Activated T-cell treated with anti-CD3 and anti-CD28 coated beads for 24 hours (primary cell): ENCODE results near the gene WDR55.
"Not testable (repeated sequence)": the region's sequence is repeated elsewhere in the genome, so short reads cannot be mapped to it uniquely, and the experiment has no call there.

Source experiments
- DNase-seq: peaks from one replicate; pipeline ENCODE4 v3.0.0-alpha.2; 2020; ENCODE audit warnings: low read depth

WDR55 gene

DNA sequence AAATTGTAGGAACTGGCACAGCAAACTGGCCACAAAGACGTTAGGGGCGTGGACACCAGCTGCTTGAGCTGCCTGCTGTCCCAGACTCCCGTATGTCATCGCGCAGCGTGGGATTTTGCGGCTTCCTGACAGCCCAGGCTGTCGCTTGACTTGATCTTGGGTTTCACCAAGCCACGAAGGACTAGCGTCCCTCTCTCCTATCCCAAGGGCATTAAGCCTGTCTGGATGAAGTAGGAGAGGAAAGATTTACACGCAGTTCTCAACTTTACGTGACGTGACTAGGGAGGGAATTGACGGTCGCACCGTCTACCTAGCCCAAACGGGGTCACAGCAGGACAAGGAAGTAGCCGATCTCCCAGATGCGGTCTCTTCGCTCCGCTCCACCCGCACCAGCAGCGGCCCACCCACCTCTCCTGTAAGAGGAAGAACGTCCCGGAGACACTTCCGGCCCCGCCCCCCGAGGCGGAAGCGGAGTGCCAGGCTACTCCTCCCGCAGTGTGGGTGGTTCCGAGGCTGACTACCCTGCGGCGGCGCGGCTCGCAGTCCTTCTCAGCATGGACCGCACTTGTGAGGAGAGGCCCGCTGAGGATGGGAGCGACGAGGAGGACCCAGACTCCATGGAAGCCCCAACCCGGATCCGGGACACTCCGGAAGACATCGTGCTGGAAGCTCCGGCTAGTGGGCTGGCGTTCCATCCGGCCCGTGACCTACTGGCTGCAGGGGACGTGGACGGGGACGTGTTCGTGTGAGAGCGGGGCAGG, at the start of gene WDR55:
Gene WDR55, plus strand, starts transcription at position 546 of the 761 bp plus-strand sequence. Its CDS starts 9 bp downstream, at position 555.
- DNase-seq, result peak; percentile 95

GRCh38 chr5:140622301-140622700, 42.4 kb upstream of the WDR55 start:
- DNase-seq, result no peak

DNA sequence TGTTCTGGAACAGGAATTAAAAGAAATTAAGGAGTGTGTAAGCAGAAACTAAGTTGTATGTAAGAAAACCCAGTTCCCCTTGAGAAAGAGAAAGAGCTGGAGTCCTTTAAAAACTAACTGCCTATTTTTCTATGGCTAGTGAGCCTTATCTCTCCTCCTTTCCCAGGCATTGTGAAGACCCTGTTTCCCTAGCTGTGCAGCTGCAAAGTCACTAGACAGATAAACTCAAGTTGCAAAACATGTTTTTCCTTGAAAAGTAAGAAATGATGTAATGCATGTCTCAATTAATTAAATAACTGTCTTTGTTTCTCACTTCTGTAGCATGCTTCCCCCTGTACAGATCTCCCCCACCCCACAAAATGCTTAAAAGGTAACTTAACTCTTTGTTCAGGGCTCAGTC, 41.6 kb upstream of the WDR55 start:
- not testable (repeated sequence) for DNase-seq

- DNase-seq, result not testable (repeated sequence)
Measured at GRCh38 chr5:140624886-140625285, 39.8 kb upstream of the WDR55 start.

DNA sequence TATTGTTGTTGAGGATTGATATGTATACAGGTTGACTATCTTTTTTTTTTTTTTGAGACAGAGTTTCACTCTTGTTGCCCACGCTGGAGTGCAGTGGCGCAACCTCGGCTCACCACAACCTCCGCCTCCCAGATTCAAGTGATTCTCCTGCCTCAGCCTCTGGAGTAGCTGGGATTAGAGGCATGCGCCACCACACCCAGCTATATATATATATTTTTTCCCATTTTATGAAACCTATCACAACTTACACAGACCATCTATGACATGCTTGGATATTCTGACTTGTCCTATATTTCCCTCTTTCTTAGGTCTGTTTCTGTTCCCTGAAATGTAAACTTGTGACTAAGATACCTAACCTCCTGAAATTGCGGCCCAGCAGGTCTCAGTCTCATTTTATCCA, 36.7 kb upstream of the WDR55 start:
- DNase-seq, result no peak

DNA sequence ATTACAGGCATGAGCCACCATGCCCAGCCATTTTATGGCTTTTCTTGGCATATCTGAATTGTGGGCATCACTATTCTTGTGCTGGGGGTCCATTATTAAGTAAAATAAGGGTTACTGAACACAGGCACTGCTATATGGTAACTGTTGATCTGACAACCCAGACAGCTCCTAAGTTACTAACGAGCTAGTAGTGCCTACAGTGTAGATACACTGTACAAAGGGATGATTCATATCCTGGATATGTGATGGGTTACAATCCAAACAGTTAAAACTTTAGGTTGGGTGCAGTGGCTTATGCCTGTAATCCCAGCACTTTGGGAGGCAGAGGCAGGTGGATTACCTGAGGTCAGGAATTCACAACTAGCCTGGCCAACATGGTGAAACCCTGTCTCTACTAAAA, 36.0 kb upstream of the WDR55 start:
- DNase-seq, result no peak

- DNase-seq, result no peak
Measured at GRCh38 chr5:140630292-140631035, 34.2 kb upstream of the WDR55 start.

- no peak for DNase-seq
Measured at GRCh38 chr5:140631036-140631417, 33.7 kb upstream of the WDR55 start.

GRCh38 chr5:140631831-140632365, 32.8 kb upstream of the WDR55 start:
- DNase-seq, result no peak

GRCh38 chr5:140632366-140633020, 32.2 kb upstream of the WDR55 start:
- DNase-seq, result peak; percentile 30

DNA sequence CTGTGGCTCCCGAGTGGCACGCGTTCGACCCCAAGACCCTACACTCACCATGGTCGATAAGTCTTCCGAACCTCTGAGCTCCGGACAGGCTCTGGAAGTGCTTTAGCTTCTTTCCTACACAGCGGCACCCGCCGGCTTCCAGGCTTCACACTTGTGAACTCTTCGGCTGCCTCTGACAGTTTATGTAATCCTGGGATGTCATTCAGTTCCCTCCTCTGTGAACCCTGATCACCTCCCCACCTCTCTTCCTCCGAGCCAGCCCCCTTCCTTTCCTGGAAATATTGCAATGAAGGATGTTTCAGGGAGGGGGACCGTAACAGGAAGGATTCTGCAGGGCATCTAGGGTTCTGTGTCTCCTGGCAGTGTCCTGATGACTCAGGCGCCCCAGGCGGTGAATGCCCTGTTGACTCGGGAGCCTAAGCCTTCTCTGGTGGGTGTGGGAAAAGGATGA, 31.7 kb upstream of the WDR55 start, which contains the start of gene CD14:
Gene CD14, minus strand, starts transcription at position 155 of the 451 bp plus-strand sequence. Its CDS starts 104 bp downstream, at position 51.
- peak; percentile 7 for DNase-seq

- DNase-seq, result no peak
Measured at GRCh38 chr5:140633501-140633900, 31.2 kb upstream of the WDR55 start.

GRCh38 chr5:140634103-140634502, 30.6 kb upstream of the WDR55 start:
- DNase-seq, result no peak

- no peak for DNase-seq
Measured at GRCh38 chr5:140635291-140636257, 29.1 kb upstream of the WDR55 start.

GRCh38 chr5:140637371-140638100, 27.2 kb upstream of the WDR55 start:
- no peak for DNase-seq

GRCh38 chr5:140638898-140639147, 25.9 kb upstream of the WDR55 start:
- not testable (repeated sequence) for DNase-seq

GRCh38 chr5:140639148-140639981, 25.3 kb upstream of the WDR55 start, which contains the start of gene TMCO6:
Gene TMCO6 (plus strand): TSS chr5:140639451. CDS start chr5:140639528, 77 bp downstream.
- DNase-seq, result peak; percentile 95

- DNase-seq, result no peak
Measured at GRCh38 chr5:140641716-140642115, 23.0 kb upstream of the WDR55 start.

GRCh38 chr5:140642718-140643117, 22.0 kb upstream of the WDR55 start:
- no peak for DNase-seq

GRCh38 chr5:140647042-140647419, 17.7 kb upstream of the WDR55 start:
- no peak for DNase-seq
